ENCODE measurements around the gene KCNJ11. TPM values are rescaled to one million over a fixed set of nuclear protein-coding genes. Genes with fewer than 3 reads are reported as not detected.

Gene KCNJ11
- total and polyA plus RNA-seq, 4 donors, result 2.1 to 11.8 (median 7.0) TPM

DNA sequence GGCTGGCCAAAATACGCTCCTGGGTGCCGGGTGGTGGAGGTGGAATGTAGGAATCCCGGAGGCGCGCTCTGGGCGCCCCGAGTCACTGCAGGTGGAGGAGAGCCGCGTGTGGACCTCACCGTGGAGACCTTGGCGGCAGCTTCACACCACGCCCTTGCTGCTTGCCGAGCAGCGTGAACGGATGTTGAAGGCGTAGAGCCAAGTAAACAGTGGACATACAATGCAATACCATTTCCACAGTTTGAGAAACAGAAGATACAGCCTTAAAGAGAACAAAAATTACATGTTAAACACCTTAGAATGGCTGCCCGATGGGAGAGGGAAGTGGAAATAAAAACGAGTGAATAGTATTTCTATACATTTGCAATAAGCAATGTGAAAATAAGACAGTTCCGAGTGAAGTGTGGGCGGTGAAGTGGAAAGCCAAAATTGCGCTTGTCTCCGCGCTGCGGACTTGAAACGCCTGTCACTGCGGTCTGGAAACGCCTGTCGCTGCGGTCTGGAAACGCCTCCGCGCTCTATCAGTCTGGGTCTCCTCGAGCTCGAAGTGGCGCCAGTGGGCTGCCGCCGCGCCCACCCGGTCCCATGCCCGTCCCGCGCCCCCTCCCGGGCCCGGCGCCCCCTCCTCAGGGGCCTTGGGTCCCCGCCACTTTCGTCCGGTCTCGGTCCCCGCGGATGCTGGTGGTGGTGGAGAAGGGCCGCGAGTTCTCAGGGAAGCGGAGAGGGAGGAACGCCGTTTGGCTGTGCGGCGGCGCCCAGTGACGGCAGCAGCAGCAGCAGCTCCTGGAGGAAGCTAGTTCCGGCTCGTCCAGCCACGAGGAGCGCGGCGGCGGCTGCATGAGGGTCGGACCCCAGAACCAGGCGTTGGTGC is 35.3 kb downstream of the KCNJ11 start:
- peaks cover 17% of the 10 kb centered on the region for H3K4me1 ChIP-seq (ENCODE audit: control insufficient read depth, insufficient read depth, low read length)
- H3K27ac ChIP-seq (ENCODE audit: low read depth, low read length), result peak overlapping the region; percentile 57
- under 1% methylated on average over 58 of the region's 69 CpGs for WGBS (ENCODE audit: insufficient coverage)
- H3K27me3 ChIP-seq (ENCODE audit: control insufficient read depth, insufficient read depth, low read length), result peaks cover 15% of the 10 kb centered on the region
- no peaks in the 10 kb centered on the region for H3K9me3 ChIP-seq (ENCODE audit: control insufficient read depth, insufficient read depth, low read length)
- H3K36me3 ChIP-seq (ENCODE audit: control insufficient read depth, insufficient read depth, low read length), result no peaks in the 10 kb centered on the region
- peak overlapping the region; percentile 41 for H3K4me3 ChIP-seq (ENCODE audit: low read depth, low read length)
- peak; percentile 51 to 94 (median 66) for DNase-seq (ENCODE audit: low read depth in 4 of 6, low spot score in 6 of 6)

DNA sequence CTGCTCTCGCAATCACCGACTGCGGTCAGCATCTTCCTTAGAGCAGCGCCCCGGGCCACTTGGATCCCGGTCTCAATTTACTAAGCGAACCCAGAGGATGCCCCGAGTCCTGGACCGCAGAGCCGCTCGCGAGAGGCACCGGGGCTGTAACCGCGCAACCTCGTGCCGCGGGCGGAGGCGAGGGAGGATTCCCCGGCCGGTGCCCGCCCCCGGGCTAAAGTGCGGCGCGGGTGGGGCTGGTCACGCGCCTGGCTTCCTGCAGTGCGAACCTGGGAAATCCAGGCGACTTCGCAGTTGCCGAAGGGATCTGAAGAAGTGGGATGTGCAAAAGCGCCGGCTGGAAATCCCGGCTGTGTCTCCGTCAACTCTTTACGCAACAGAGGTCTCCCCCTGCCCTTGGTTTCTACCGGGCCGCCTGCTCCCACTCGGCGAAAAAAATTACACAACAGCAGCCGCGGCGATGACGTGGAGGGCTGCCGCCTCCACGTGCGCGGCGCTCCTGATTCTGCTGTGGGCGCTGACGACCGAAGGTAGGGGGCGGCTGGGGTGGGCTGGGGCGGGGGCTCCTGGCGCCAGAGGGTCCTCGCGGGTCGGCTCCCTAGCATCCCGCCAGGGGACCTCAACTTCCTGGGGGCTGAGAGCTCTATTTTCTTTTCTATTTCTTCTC is 36.8 kb downstream of the KCNJ11 start, which contains the start of gene NCR3LG1:
NCR3LG1 (plus strand) TSS at position 291 of the 667 bp plus-strand sequence; CDS start at position 461, 170 bp downstream.
- under 1% methylated on average over 60 of the region's 61 CpGs for WGBS (ENCODE audit: insufficient coverage)
- Histone ChIP-seq H3K27ac (ENCODE audit: low read depth, low read length) (peak within 1 kb of the TSS; percentile 57), H3K9me3 (ENCODE audit: control insufficient read depth, insufficient read depth, low read length) (no peaks in the 10 kb centered on the region), H3K4me3 (ENCODE audit: low read depth, low read length) (peak within 1 kb of the TSS; percentile 41), H3K27me3 (ENCODE audit: control insufficient read depth, insufficient read depth, low read length) (peaks cover 15% of the 10 kb centered on the region), H3K36me3 (ENCODE audit: control insufficient read depth, insufficient read depth, low read length) (no peaks in the 10 kb centered on the region), H3K4me1 (ENCODE audit: control insufficient read depth, insufficient read depth, low read length) (peaks cover 17% of the 10 kb centered on the region)
- DNase-seq (ENCODE audit: low read depth in 4 of 6, low spot score in 6 of 6), result peak; percentile 17 to 91 (median 46)

DNA sequence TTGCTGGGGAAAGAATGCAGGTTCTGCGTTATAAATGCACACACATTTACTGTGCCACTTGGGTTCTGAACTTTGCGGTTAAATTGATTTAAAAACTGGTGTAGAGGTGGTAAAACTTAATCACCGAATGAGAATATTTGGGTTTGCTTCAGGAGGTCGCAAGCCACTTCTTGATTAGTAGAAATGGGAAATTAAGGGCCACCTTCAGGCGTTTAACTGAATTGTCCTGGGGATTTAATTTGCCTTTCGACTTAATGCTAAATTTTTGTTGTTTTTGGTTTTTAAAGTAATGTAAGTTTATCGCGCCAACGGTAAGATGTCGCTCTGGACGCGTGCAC is 37.3 kb downstream of the KCNJ11 start:
- no peak for DNase-seq (ENCODE audit: low read depth in 4 of 6, low spot score in 6 of 6)
- peaks cover 15% of the 10 kb centered on the region for H3K27me3 ChIP-seq (ENCODE audit: control insufficient read depth, insufficient read depth, low read length)
- peaks cover 17% of the 10 kb centered on the region for H3K4me1 ChIP-seq (ENCODE audit: control insufficient read depth, insufficient read depth, low read length)
- no peaks in the 10 kb centered on the region for H3K36me3 ChIP-seq (ENCODE audit: control insufficient read depth, insufficient read depth, low read length)
- WGBS (ENCODE audit: insufficient coverage), result 16% methylated on average over 12 of the region's 12 CpGs
- H3K27ac ChIP-seq (ENCODE audit: low read depth, low read length), result no peak overlapping the region
- peak overlapping the region; percentile 41 for H3K4me3 ChIP-seq (ENCODE audit: low read depth, low read length)
- no peaks in the 10 kb centered on the region for H3K9me3 ChIP-seq (ENCODE audit: control insufficient read depth, insufficient read depth, low read length)

DNA sequence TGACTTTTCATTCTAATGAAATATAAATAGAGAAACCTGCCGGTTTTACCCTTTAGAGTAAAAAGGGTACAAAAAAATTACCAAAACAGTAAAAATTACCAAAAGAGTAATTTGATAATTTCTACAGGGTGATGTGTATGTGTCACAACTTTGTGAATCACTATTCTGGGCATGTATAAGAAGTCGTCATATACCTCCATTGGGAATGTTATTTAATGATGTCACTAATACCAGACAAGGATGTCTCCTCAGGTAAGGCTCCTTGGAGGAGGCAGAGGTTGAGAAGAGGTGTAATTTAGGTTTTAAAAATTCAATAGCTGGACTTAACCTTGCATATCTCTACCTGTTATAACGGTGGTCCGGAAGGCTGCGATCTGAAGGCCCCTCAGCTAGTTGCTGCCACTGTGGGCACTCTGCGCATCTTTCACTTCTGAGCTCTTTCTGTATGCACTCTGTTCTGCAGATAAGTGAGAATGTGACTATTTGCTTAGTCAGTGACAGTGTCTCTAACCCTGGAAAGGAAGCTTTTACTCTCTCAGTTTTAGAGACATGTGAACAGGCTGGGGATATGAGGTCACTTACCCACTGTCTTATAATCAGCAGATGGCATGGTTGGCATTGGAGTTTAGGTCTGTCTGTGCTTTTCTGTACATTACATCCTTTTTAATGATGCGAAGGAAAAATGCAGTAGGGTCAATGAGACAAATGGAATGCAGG is 37.8 kb downstream of the KCNJ11 start:
- WGBS (ENCODE audit: insufficient coverage), result 100% methylated on average over 1 of the region's 7 CpGs
- no peak overlapping the region for H3K27ac ChIP-seq (ENCODE audit: low read depth, low read length)
- no peak overlapping the region for H3K4me3 ChIP-seq (ENCODE audit: low read depth, low read length)
- no peaks in the 10 kb centered on the region for H3K9me3 ChIP-seq (ENCODE audit: control insufficient read depth, insufficient read depth, low read length)
- H3K27me3 ChIP-seq (ENCODE audit: control insufficient read depth, insufficient read depth, low read length), result peaks cover 15% of the 10 kb centered on the region
- no peak for DNase-seq (ENCODE audit: low read depth in 4 of 6, low spot score in 6 of 6)
- no peaks in the 10 kb centered on the region for H3K36me3 ChIP-seq (ENCODE audit: control insufficient read depth, insufficient read depth, low read length)
- H3K4me1 ChIP-seq (ENCODE audit: control insufficient read depth, insufficient read depth, low read length), result peaks cover 17% of the 10 kb centered on the region

DNA sequence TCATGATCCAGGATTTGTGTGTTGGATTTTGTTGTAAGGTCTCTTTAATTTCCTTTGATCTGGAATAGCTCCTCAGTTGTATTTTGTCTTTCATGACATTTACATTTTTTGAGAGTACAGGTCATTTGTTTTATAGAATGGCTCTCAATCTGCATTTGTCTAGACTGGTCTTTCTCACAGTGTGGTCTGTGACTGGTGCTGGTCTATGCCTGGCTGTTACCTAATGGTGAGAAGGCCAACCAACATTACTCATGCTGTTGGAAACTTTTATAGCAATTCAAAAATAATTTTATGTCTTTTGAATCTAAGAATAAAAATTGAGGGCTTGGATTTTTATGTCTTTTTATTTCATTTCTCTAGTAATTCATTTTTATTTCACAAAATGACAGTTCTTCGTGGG is 40.8 kb downstream of the KCNJ11 start:
- H3K36me3 ChIP-seq (ENCODE audit: control insufficient read depth, insufficient read depth, low read length), result no peaks in the 10 kb centered on the region
- DNase-seq (ENCODE audit: low read depth in 4 of 6, low spot score in 6 of 6), result no peak
- no CpG with 5 or more reads among the region's 1 CpG for WGBS (ENCODE audit: insufficient coverage)
- peaks cover 13% of the 10 kb centered on the region for H3K4me1 ChIP-seq (ENCODE audit: control insufficient read depth, insufficient read depth, low read length)
- peaks cover 10% of the 10 kb centered on the region for H3K27me3 ChIP-seq (ENCODE audit: control insufficient read depth, insufficient read depth, low read length)
- H3K4me3 ChIP-seq (ENCODE audit: low read depth, low read length), result no peak overlapping the region
- no peaks in the 10 kb centered on the region for H3K9me3 ChIP-seq (ENCODE audit: control insufficient read depth, insufficient read depth, low read length)
- no peak overlapping the region for H3K27ac ChIP-seq (ENCODE audit: low read depth, low read length)

DNA sequence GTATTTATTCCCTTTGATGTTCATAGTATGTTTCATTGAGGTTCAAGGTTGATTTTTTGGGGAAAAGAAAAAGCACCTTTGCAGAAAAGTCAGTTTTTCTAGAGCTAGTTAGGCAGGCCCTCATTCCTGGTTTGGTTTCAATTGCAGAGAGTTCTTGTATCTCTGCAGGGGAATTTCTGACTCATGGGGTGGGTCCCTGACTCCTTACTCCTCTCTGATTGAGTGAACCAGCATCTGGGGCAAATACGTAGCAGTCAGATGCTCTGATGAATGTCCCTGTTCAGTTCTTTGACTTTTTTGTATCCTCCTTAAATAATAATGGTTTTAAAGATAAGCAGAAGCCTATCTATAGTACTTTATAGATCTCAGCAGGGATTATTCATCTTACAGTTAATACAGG is 44.6 kb downstream of the KCNJ11 start:
- no CpG with 5 or more reads among the region's 1 CpG for WGBS (ENCODE audit: insufficient coverage)
- no peak for DNase-seq (ENCODE audit: low read depth in 4 of 6, low spot score in 6 of 6)

DNA sequence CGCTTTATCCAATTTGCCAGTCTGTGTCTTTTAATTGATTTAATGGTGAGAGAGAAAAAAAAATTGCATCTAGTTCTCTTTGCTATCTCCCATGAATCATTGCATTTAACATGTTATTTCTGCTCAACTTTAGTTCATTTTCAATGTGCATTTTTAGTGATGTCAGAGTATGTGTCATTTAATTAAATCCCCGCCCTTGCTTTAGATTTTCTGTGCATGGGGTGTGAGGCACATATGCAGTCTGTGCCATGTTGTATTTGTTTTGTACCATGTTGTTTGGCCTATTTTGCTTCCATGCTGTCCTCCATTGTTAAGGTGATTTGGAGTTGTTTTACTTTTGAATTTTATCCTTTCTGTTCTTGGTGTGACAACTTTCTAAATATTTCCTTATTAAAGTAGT is 45.2 kb downstream of the KCNJ11 start:
- H3K27ac ChIP-seq (ENCODE audit: low read depth, low read length), result no peak overlapping the region
- no peaks in the 10 kb centered on the region for H3K9me3 ChIP-seq (ENCODE audit: control insufficient read depth, insufficient read depth, low read length)
- no peak for DNase-seq (ENCODE audit: low read depth in 4 of 6, low spot score in 6 of 6)
- H3K36me3 ChIP-seq (ENCODE audit: control insufficient read depth, insufficient read depth, low read length), result no peaks in the 10 kb centered on the region
- no peaks in the 10 kb centered on the region for H3K4me1 ChIP-seq (ENCODE audit: control insufficient read depth, insufficient read depth, low read length)
- H3K4me3 ChIP-seq (ENCODE audit: low read depth, low read length), result no peak overlapping the region
- WGBS (ENCODE audit: insufficient coverage), result 100% methylated on average over 1 of the region's 2 CpGs
- H3K27me3 ChIP-seq (ENCODE audit: control insufficient read depth, insufficient read depth, low read length), result no peaks in the 10 kb centered on the region

More for the DNA sequence above, 44.6 kb downstream of the KCNJ11 start:
- Histone ChIP-seq H3K27ac (ENCODE audit: low read depth, low read length) (no peak overlapping the region), H3K4me1 (ENCODE audit: control insufficient read depth, insufficient read depth, low read length) (no peaks in the 10 kb centered on the region), H3K9me3 (ENCODE audit: control insufficient read depth, insufficient read depth, low read length) (no peaks in the 10 kb centered on the region), H3K4me3 (ENCODE audit: low read depth, low read length) (no peak overlapping the region), H3K27me3 (ENCODE audit: control insufficient read depth, insufficient read depth, low read length) (no peaks in the 10 kb centered on the region), H3K36me3 (ENCODE audit: control insufficient read depth, insufficient read depth, low read length) (no peaks in the 10 kb centered on the region)

Other genes starting within 250 kb of the KCNJ11 start
- gene PIK3C2A, start 180.7 kb downstream of the KCNJ11 start, total RNA-seq, result 10 to 100 TPM; 70.6 to 72.1 TPM
- gene PIK3C2A, start 180.7 kb downstream of the KCNJ11 start, polyA plus RNA-seq (ENCODE audit: insufficient read length in 2 of 2), result 10 to 100 TPM; 25.1 to 38.7 TPM
- 100 to 1,000 TPM in 1 of 2 donors, 10 to 100 TPM in 1; 100.0 to 159 TPM for gene NUCB2, start 111.9 kb downstream of the KCNJ11 start, total RNA-seq
- gene NUCB2, start 111.9 kb downstream of the KCNJ11 start, polyA plus RNA-seq (ENCODE audit: insufficient read length in 2 of 2), result 10 to 100 TPM; 72.8 to 77.4 TPM
- 10 to 100 TPM in 1 of 2 donors, 1 to 10 TPM in 1; 6.3 to 14.4 TPM for gene NCR3LG1, start 36.9 kb downstream of the KCNJ11 start, total RNA-seq
- 1 to 10 TPM; 7.0 to 9.1 TPM for gene NCR3LG1, start 36.9 kb downstream of the KCNJ11 start, polyA plus RNA-seq (ENCODE audit: insufficient read length in 2 of 2)
- gene ABCC8, start 88.2 kb upstream of the KCNJ11 start, total RNA-seq, result 10 to 100 TPM in 1 of 2 donors, 1 to 10 TPM in 1; 5.5 to 12.6 TPM
- 10 to 100 TPM; 24.1 to 33.2 TPM for gene ABCC8, start 88.2 kb upstream of the KCNJ11 start, polyA plus RNA-seq (ENCODE audit: insufficient read length in 2 of 2)
- gene USH1C, start 155.8 kb upstream of the KCNJ11 start, total RNA-seq, result 1 to 10 TPM; 3.1 to 5.3 TPM
- 1 to 10 TPM; 3.3 to 3.7 TPM for gene USH1C, start 155.8 kb upstream of the KCNJ11 start, polyA plus RNA-seq (ENCODE audit: insufficient read length in 2 of 2)
- 1 to 10 TPM in 1 of 2 donors, under 1 TPM in 1; under 0.01 to 1.3 TPM for gene OTOG, start 158.6 kb upstream of the KCNJ11 start, total RNA-seq
- gene OTOG, start 158.6 kb upstream of the KCNJ11 start, polyA plus RNA-seq (ENCODE audit: insufficient read length in 2 of 2), result under 1 TPM in 1 of 2 donors, not detected in 1; 0.23 TPM